Brain microvascular endothelial cell (primary cell): Measurements from ENCODE around the gene TIAM2.

Source experiments
- DNase-seq: peaks from one replicate; pipeline ENCODE4 v3.0.0-alpha.2; 2020
- H3K27ac ChIP-seq: fragments of 250-450 bp; sonication (Bioruptor Pico); 2 replicates; pipeline ENCODE4 v1.5.1; 2020; ENCODE audit warnings: mild to moderate bottlenecking, moderate library complexity
- H3K27me3 ChIP-seq: fragments of 250-450 bp; sonication (Bioruptor Pico); replicated peaks from 2 replicates; pipeline ENCODE4 v1.5.1; 2020; ENCODE audit warnings: mild to moderate bottlenecking
- H3K36me3 ChIP-seq: fragments of 250-450 bp; sonication (Bioruptor Pico); replicated peaks from 2 replicates; pipeline ENCODE4 v1.5.1; 2020; ENCODE audit warnings: mild to moderate bottlenecking
- H3K4me3 ChIP-seq: 2 replicates; pipeline ENCODE4 v1.5.1; 2011; ENCODE audit warnings: low read depth, mild to moderate bottlenecking, control low read depth, low read length, moderate library complexity
- CTCF ChIP-seq: IDR thresholded peaks from 2 replicates; pipeline ENCODE4 v1.5.1; 2011; ENCODE audit warnings: low read depth, mild to moderate bottlenecking, moderate library complexity, low read length, control low read depth, inconsistent platforms; ENCODE audit errors: missing control alignments
- in situ Hi-C: cut with HindIII; loops from 2 replicates; pipeline ENCODE4 v1.10.0; 2017; ENCODE audit warnings: low sequenced_read_pairs, low pct_ligation_motif_present

The TIAM2 gene

GRCh38 chr6:155030148-155030720 lies 35.1 kb downstream of the TIAM2 start:
- H3K27ac ChIP-seq = no peak overlapping the region
- no peak for DNase-seq
- in situ Hi-C loops = no loop called here
- no peak overlapping the region for H3K4me3 ChIP-seq
- no peaks in the 10 kb centered on the region for H3K27me3 ChIP-seq
- no peak for TF ChIP-seq CTCF
- H3K36me3 ChIP-seq = no peaks in the 10 kb centered on the region

- TF ChIP-seq CTCF = no peak
- no peak for DNase-seq
- Histone ChIP-seq H3K36me3 (no peaks in the 10 kb centered on the region), H3K27me3 (no peaks in the 10 kb centered on the region), H3K4me3 (no peak overlapping the region), H3K27ac (no peak overlapping the region)
- in situ Hi-C loops = no loop called here
Measured at GRCh38 chr6:155031091-155031490, 36.0 kb downstream of the TIAM2 start.

DNA sequence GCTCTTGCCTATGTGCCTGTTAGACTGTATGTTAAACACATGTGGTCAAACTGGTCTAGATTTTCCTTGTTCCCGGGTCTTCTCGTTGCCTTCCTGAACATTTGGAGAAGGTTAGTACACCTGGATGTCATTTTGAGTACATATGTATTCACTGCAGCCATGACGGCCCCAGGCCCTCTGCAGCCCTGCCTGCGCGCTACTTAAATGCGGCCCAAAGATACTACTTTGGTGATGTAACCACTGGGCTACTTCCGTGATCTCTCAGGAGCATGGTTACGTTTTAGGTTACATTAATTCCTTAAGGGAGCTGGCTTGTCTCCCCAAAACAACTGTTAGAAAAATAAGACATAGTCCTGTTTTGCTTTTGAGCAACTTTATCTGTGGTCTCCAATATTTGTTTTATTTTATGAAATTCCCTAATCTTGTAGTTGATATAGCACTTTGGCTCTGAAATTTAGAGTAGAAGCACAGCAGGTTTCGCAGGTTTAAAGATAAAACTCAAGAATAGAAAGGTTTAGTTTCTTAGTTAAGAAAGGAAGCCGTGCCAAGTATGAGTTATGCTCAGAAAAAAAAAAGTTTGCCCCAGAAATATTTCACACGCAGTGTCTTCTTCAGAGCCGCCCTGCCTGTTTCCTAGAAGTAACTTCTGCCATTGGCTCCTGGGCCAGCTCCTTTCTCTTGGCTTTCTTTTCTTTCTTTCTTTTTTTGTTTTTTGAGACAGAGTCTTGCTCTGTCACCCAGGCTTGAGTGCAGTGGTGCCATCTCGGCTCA lies 38.1 kb downstream of the TIAM2 start:
- TF ChIP-seq CTCF = no peak
- Histone ChIP-seq H3K36me3 (no peaks in the 10 kb centered on the region), H3K27me3 (no peaks in the 10 kb centered on the region), H3K4me3 (no peak overlapping the region), H3K27ac (no peak overlapping the region)
- in situ Hi-C loops = no loop called here
- no peak for DNase-seq

- Histone ChIP-seq H3K27ac (no peak overlapping the region), H3K4me3 (no peak overlapping the region), H3K27me3 (no peaks in the 10 kb centered on the region), H3K36me3 (no peaks in the 10 kb centered on the region)
- no peak for DNase-seq
- in situ Hi-C loops = no loop called here
- no peak for TF ChIP-seq CTCF
Measured at GRCh38 chr6:155036907-155037306, 41.8 kb downstream of the TIAM2 start.

GRCh38 chr6:155038104-155038503 lies 43.0 kb downstream of the TIAM2 start:
- in situ Hi-C loops = no loop called here
- no peak overlapping the region for H3K27ac ChIP-seq
- TF ChIP-seq CTCF = no peak

More at GRCh38 chr6:155038104-155038503, 43.0 kb downstream of the TIAM2 start:
- Histone ChIP-seq H3K4me3 (no peak overlapping the region), H3K36me3 (no peaks in the 10 kb centered on the region), H3K27me3 (no peaks in the 10 kb centered on the region)
- no peak for DNase-seq
